ENCODE data around the gene GEMIN4. TPM values are rescaled to one million over a fixed set of nuclear protein-coding genes. Genes with fewer than 3 reads are reported as not detected.

The GEMIN4 gene
- total and polyA plus RNA-seq, 2 of the 8 experiments (the other 6 are each of a cell fraction or from before 2014, with no cell fraction given) = 32.1 to 51.9 TPM

DNA sequence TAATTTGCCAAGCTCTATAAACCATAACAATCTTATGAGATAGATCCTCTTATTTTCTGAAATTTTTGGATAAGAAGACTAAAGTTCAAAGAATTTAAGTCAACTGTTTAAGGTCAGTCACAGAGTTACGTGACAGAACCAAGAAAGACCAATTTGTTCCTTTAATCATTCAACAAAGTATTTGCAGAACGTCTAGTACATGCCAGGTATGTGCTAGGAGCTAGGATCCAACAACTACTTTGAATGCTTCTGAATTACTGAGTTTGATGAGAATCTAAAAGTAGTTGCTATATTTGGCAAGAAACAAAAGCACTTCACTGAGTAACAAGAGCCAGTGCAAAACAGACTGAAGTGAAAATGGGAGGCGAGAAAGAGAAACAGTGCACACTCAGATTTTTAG, 15.0 kb upstream of the GEMIN4 start:
- Histone ChIP-seq H3K9me3 (ENCODE audit: insufficient read depth in 2 of 2, low read depth in 1 of 2, low read length in 1 of 2) (no peaks in the 10 kb centered on the region), H2BK12ac (ENCODE audit: low read depth, low read length) (no peak overlapping the region), H3K23me2 (ENCODE audit: low read depth, low read length) (no peaks in the 10 kb centered on the region), H2AK5ac (ENCODE audit: low read depth, low read length) (no peak overlapping the region), H3K79me1 (ENCODE audit: low read depth, low read length) (no peaks in the 10 kb centered on the region), H2BK5ac (ENCODE audit: low read depth, low read length) (no peak overlapping the region), H2BK20ac (ENCODE audit: low read length) (no peak overlapping the region), H2BK120ac (replicated peaks; ENCODE audit: low read depth, low read length) (no peak overlapping the region), H3K4me3 (ENCODE audit: extremely low read depth in 1 of 4, insufficient read depth in 2 of 4, low read depth in 3 of 4, low read length in 4 of 4) (no peak overlapping the region), H3K18ac (ENCODE audit: extremely low read depth, low read length) (no peak overlapping the region), H3K56ac (replicated peaks; ENCODE audit: insufficient read length, low read depth, low read length) (no peak overlapping the region), H3K27me3 (replicated peaks in 1 of 4; ENCODE audit: control insufficient read depth in 3 of 4, extremely low read depth in 1 of 4, insufficient read depth in 3 of 4, low read length in 3 of 4) (no peaks in the 10 kb centered on the region), H4K20me1 (replicated peaks in 1 of 2; ENCODE audit: control insufficient read depth in 1 of 2, insufficient read depth in 2 of 2, low read length in 2 of 2) (no peaks in the 10 kb centered on the region), H4K8ac (ENCODE audit: extremely low read depth, insufficient read depth, low read length) (no peak overlapping the region), H2BK15ac (ENCODE audit: low read length) (no peak overlapping the region), H2AFZ (ENCODE audit: low read length) (no peak overlapping the region), H3K4me2 (ENCODE audit: insufficient read depth in 1 of 2, low read depth in 2 of 2, low read length in 2 of 2) (no peak overlapping the region), H3K27ac (ENCODE audit: low read depth, low read length) (no peak overlapping the region), H3K36me3 (ENCODE audit: control insufficient read depth in 2 of 4, insufficient read depth in 4 of 4, low read length in 3 of 4) (peaks cover 22 to 53% (median 43%) of the 10 kb centered on the region in 4 experiments), H3K4ac (replicated peaks; ENCODE audit: insufficient read length, low read depth, low read length) (no peak overlapping the region), H4K91ac (replicated peaks; ENCODE audit: insufficient read length, low read length) (no peak overlapping the region), H3K23ac (ENCODE audit: insufficient read length) (no peak overlapping the region), H3K14ac (ENCODE audit: insufficient read length) (no peak overlapping the region), H4K5ac (ENCODE audit: insufficient read length, low read depth, low read length) (no peak overlapping the region), H3K79me2 (ENCODE audit: control insufficient read depth in 1 of 2, insufficient read depth in 2 of 2, low read length in 2 of 2) (no peaks in the 10 kb centered on the region), H3K4me1 (replicated peaks in 1 of 4; ENCODE audit: control insufficient read depth in 3 of 4, insufficient read depth in 4 of 4, low read length in 3 of 4) (no peaks in the 10 kb centered on the region), H3K9ac (replicated peaks in 1 of 4; ENCODE audit: extremely low read depth in 1 of 4, low read depth in 3 of 4, low read length in 3 of 4) (no peak overlapping the region)
- FAIRE-seq (no peak), DNase-seq (ENCODE audit: low read depth in 1 of 2, low spot score in 2 of 2) (no peak)
- POLR2A ChIA-PET (ENCODE audit: partially characterized antibody) = no interaction called here
- CTCF ChIA-PET (ENCODE audit: partially characterized antibody) = no interaction called here
- 91% methylated on average over 3 of the region's 3 CpGs; no CpG with 5 or more reads in 1 of the 2 experiments for WGBS, 2 experiments (ENCODE audit: extremely low coverage in 1 of 2, insufficient coverage in 1 of 2, insufficient read length in 1 of 2, insufficient replicate concordance in 2 of 2, low coverage in 1 of 2, low lambda C conversion rate in 2 of 2, missing lambda C conversion rate in 1 of 2)
- no peak for TF ChIP-seq GABPA (IDR thresholded peaks at IDR 0.05; ENCODE audit: borderline replicate concordance, insufficient read depth, low read length)
- TF ChIP-seq, protein P1, sequence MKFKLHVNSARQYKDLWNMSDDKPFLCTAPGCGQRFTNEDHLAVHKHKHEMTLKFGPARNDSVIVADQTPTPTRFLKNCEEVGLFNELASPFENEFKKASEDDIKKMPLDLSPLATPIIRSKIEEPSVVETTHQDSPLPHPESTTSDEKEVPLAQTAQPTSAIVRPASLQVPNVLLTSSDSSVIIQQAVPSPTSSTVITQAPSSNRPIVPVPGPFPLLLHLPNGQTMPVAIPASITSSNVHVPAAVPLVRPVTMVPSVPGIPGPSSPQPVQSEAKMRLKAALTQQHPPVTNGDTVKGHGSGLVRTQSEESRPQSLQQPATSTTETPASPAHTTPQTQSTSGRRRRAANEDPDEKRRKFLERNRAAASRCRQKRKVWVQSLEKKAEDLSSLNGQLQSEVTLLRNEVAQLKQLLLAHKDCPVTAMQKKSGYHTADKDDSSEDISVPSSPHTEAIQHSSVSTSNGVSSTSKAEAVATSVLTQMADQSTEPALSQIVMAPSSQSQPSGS (IDR thresholded peaks at IDR 0.05; ENCODE audit: low read length) = no peak
- TF ChIP-seq BCL11A (IDR thresholded peaks at IDR 0.05; ENCODE audit: low read depth in 2 of 2, low read length in 2 of 2) = no peak
- TF ChIP-seq SRF (IDR thresholded peaks at IDR 0.05; ENCODE audit: low read depth, low read length) = no peak
- TF ChIP-seq SP1 (IDR thresholded peaks at IDR 0.05; ENCODE audit: low read depth, low read length) = no peak
- TF ChIP-seq KDM4A (IDR thresholded peaks at IDR 0.05; ENCODE audit: low read depth, low read length, severe bottlenecking) = no peak
- TF ChIP-seq BRCA1 (IDR thresholded peaks at IDR 0.05; ENCODE audit: low read depth, low read length) = no peak
- TF ChIP-seq RBBP5 (IDR thresholded peaks at IDR 0.05; ENCODE audit: borderline replicate concordance, low read depth, low read length) = no peak
